Measurements from ENCODE around the gene IPO11. TPM values are rescaled to one million over a fixed set of nuclear protein-coding genes. Genes with fewer than 3 reads are reported as not detected.

Gene IPO11
- total and polyA plus RNA-seq, 2 of the 4 experiments (the other 2 are of a cell fraction), result 12.6 to 40.0 TPM

DNA sequence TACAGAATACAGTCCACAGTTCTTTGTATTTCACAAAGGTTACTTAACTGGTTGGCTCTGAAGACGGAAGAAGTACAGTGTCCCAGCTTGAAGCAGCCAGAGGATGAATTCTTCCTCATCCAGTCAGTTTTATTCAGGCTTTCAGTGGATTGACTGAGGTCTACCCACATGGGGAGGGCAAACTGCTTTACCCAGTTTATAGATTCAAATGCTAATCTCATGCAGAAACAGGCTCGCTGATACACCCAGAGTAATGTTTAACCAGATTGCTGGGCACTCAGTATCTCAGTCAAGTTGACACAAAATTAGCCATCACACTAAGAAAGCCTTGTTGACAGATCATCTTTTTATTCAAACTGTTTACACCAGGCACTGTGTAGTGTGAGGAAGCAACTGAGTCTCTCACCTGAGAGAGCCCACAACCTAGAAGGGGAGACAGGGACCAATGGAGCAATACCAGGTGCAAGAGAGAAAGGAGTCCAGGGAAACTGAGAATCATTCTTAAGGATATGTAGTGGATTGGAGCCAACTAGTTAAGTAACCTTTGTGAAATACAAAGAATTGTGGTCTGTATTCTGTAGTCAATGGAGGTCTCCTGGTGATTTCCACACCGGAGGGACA is 181.9 kb downstream of the IPO11 start:
- H3K23ac ChIP-seq (ENCODE audit: low read depth, low read length), result no peak overlapping the region
- CTCF ChIA-PET, result interaction anchor here (0.9 kb wide), 1 partner anchor 12 kb away, joined by 3 read pairs; no protein-coding TSS in a partner anchor
- in situ Hi-C loops (cut with MboI; ENCODE audit: low sequenced_read_pairs), result no loop called here
- no CpG with 5 or more reads among the region's 3 CpGs for WGBS, 2 experiments (ENCODE audit: extremely low coverage in 2 of 2, insufficient read length in 1 of 2)
- POLR2A ChIA-PET (ENCODE audit: unreplicated experiment), result no interaction called here
- no peak overlapping the region for H4K5ac ChIP-seq (ENCODE audit: low read depth, low read length)
- H3K9me3 ChIP-seq (ENCODE audit: control insufficient read depth, insufficient read depth, low read length), result no peaks in the 10 kb centered on the region
- no peak overlapping the region for H3K9ac ChIP-seq (ENCODE audit: low read depth, low read length)
- no peak overlapping the region for H3K4me3 ChIP-seq (ENCODE audit: insufficient read depth, low read depth, low read length)
- dilution Hi-C loops (cut with HindIII; ENCODE audit: low sequenced_read_pairs, unreplicated experiment), result no loop called here
- H4K8ac ChIP-seq (ENCODE audit: low read depth in 2 of 2, low read length in 2 of 2), result no peak overlapping the region
- no peaks in the 10 kb centered on the region for H3K36me3 ChIP-seq (ENCODE audit: control insufficient read depth, insufficient read depth, low read length)
- H3K14ac ChIP-seq (replicated peaks; ENCODE audit: low read depth, low read length), result no peak overlapping the region
- H2AFZ ChIP-seq (replicated peaks; ENCODE audit: low read length, poor library complexity), result no peak overlapping the region
- H3K56ac ChIP-seq (ENCODE audit: extremely low read depth, insufficient read depth, low read length), result no peak overlapping the region
- ATAC-seq (ENCODE audit: low read depth), result no peak
- no peak for DNase-seq
- H3K27ac ChIP-seq (ENCODE audit: insufficient read depth, low read length), result no peak overlapping the region
- no peak overlapping the region for H2BK15ac ChIP-seq (ENCODE audit: low read depth, low read length)
- H4K91ac ChIP-seq (ENCODE audit: insufficient read depth, low read depth, low read length), result no peak overlapping the region
- H2BK20ac ChIP-seq (ENCODE audit: low read depth, low read length), result no peak overlapping the region
- H4K20me1 ChIP-seq (ENCODE audit: insufficient read depth, low read length), result no peaks in the 10 kb centered on the region
- intact Hi-C loops (cut with micrococcal nuclease), result no loop called here
- no peak overlapping the region for H2BK120ac ChIP-seq (ENCODE audit: low read depth, low read length)
- H3K79me1 ChIP-seq (ENCODE audit: low read depth in 1 of 2, low read length in 2 of 2), result no peaks in the 10 kb centered on the region
- H3K9me1 ChIP-seq (ENCODE audit: insufficient read depth, low read length), result no peaks in the 10 kb centered on the region; the same call in 1 of the 2 replicates
- no peaks in the 10 kb centered on the region for H3K27me3 ChIP-seq (ENCODE audit: control insufficient read depth, insufficient read depth, low read length)
- H3K4ac ChIP-seq (ENCODE audit: low read depth, low read length), result no peak overlapping the region
- H2AK9ac ChIP-seq (replicated peaks; ENCODE audit: low read depth, low read length, poor library complexity), result no peak overlapping the region
- H2AK5ac ChIP-seq (ENCODE audit: low read depth, low read length), result no peak overlapping the region
- H3K18ac ChIP-seq (ENCODE audit: low read depth, low read length), result no peak overlapping the region
- no peak for TF ChIP-seq RCOR1 (IDR thresholded peaks at IDR 0.05; ENCODE audit: insufficient replicate concordance, low read length)
- no peak for TF ChIP-seq RFX5 (IDR thresholded peaks at IDR 0.05; ENCODE audit: low read depth, low read length)
- no peak for TF ChIP-seq MAZ (IDR thresholded peaks at IDR 0.05; ENCODE audit: borderline replicate concordance, low read depth, low read length)
- TF ChIP-seq, protein P1, sequence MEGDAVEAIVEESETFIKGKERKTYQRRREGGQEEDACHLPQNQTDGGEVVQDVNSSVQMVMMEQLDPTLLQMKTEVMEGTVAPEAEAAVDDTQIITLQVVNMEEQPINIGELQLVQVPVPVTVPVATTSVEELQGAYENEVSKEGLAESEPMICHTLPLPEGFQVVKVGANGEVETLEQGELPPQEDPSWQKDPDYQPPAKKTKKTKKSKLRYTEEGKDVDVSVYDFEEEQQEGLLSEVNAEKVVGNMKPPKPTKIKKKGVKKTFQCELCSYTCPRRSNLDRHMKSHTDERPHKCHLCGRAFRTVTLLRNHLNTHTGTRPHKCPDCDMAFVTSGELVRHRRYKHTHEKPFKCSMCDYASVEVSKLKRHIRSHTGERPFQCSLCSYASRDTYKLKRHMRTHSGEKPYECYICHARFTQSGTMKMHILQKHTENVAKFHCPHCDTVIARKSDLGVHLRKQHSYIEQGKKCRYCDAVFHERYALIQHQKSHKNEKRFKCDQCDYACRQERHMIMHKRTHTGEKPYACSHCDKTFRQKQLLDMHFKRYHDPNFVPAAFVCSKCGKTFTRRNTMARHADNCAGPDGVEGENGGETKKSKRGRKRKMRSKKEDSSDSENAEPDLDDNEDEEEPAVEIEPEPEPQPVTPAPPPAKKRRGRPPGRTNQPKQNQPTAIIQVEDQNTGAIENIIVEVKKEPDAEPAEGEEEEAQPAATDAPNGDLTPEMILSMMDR (conservative IDR thresholded peaks at IDR 0.05; ENCODE audit: low read depth, low read length), result no peak
- TF ChIP-seq POLR2A (IDR thresholded peaks at IDR 0.05; ENCODE audit: low read depth, low read length), result no peak
- TF ChIP-seq FOS (IDR thresholded peaks at IDR 0.05; ENCODE audit: low read depth, low read length), result no peak
- TF ChIP-seq BHLHE40 (IDR thresholded peaks at IDR 0.05; ENCODE audit: low read depth, low read length), result no peak
- TF ChIP-seq, protein P2, sequence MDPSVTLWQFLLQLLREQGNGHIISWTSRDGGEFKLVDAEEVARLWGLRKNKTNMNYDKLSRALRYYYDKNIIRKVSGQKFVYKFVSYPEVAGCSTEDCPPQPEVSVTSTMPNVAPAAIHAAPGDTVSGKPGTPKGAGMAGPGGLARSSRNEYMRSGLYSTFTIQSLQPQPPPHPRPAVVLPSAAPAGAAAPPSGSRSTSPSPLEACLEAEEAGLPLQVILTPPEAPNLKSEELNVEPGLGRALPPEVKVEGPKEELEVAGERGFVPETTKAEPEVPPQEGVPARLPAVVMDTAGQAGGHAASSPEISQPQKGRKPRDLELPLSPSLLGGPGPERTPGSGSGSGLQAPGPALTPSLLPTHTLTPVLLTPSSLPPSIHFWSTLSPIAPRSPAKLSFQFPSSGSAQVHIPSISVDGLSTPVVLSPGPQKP (IDR thresholded peaks at IDR 0.05; ENCODE audit: borderline replicate concordance, low read depth, low read length), result no peak
- TF ChIP-seq CHD1 (IDR thresholded peaks at IDR 0.05; ENCODE audit: low read depth, low read length), result no peak
- no peak for TF ChIP-seq MAFK (IDR thresholded peaks at IDR 0.05; ENCODE audit: low read depth, low read length)
- no peak overlapping the region for H3K4me2 ChIP-seq (ENCODE audit: low read depth, low read length)
- peaks cover 2% of the 10 kb centered on the region; the same call in 1 of the 2 replicates for H3K4me1 ChIP-seq (ENCODE audit: control insufficient read depth, insufficient read depth, low read length)
- H2BK5ac ChIP-seq (ENCODE audit: low read depth, low read length, poor library complexity, severe bottlenecking), result no peak overlapping the region
- no TSS peak for BruUV-seq (replicated peaks)

Data from IMR-90 (cell line).